Measurements from ENCODE around the gene BCL11B.

BCL11B gene

DNA sequence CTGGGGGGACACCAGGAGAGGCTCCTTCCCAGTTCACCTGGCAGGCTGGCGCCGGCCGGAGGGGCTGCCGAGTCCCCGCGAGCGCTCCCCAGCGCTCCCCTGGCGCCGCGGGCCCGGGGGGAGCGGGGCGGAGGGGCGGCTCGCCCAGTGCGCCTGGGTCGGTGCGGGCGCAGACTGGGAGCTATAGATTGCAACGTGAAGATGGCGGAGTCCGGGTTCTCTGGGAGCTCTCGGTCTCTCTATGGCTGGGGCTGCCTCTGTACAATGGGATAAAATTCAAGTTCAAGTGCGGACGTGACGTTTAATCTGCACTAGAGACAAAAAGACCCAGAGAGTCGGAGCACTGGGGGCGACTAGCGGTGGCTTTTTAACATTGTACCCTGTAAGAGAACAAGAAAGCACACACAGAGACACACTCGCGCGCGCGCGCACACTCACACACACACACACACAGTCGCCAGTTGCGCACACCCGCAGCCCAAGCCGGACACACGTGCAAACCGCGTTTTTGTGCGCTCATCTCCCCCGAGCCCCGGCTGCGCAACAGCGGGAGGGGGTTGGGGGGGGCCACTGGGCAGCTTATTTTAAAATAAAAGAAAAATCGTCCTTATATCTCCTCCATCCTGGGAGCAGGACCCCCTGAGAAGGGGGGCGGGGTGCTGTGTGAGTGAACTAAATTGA is at the start of gene BCL11B:
TSS of gene BCL11B (minus strand) at position 247 of the 681 bp plus-strand sequence. CDS start 979 bp downstream, outside the sequence.
- DNase-seq, result peak; percentile 82 to 90

DNA sequence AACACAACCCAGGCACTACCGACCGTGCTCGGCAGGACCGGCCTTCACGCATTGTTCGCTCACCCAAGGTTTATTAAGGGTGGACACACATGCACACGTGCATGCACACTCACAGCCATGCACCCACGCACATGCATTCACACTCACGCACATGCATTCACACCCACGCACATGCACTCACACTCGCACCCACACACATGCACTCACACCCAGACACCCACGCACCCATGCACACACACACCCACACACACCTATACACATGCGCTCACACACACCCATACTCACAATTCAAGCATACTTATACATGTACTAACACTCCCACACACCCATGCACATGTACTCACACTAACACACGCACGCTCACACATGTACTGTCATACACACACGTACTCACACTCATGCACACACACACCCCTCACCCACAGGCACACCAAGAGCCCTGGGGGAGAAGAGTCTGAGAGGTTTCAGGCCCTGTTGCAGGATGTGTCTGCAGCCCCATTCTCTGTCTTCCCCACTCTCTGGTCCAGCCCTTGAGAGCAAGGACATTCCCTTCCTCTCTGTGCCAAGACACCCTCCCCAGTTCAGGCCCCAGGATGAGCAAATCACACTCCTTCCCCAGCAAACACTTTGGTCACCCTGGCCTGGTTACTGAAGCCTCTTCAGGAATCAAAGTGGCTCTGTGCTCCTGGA is 49.4 kb upstream of the BCL11B start:
- DNase-seq, result no peak

DNA sequence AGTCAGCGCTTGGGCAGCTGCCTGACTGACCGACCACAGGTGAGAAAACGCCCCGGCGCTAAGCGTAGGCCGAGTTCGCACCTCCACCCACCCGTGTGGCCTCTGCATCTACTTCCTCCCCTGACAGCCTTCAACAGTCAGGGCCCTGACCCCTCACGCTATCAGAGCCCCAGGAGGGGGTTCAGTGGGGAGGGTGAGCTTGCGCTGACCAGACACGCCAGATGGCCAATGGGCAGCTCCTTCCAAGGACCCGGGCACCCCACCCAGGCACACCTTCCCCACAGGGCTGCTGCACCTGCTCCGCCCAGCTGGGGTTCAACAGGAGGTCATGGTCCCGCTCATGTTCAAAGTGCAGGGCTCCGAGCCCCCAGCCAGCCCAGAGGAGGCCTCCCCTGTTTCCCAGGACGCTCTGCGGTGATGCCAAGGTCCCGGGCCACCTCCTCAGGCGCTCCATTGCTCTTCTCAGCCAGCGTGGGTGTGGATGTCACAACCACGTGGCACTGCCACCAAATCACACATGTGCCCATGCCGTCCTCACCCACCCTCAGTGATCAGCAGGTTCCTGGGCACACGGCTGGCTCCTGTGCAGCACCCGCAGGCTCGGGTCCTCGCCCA is 48.7 kb upstream of the BCL11B start:
- no peak for DNase-seq

DNA sequence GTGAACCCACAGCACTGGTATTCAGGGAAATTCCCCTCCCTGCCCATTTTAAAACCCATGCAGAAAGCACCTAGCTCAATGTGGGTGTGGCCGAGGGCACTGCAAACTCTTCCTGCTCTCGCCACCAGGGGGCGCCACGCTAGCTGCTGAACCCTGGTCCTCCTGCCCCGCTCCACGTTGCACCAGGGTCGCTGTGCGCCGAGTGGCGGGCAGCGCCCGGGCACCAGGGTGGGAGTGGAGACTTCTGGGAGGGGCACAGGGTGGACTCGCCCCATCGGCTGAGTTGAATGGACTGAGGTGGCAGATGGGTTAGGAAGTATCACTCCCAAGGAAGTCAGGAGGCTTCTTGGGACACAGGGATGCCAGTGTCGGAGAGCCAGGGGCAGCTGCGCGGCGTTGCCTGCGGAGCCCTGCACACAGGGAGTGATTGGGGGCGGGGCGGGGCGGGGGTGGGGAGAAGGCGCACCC is 48.1 kb upstream of the BCL11B start:
- peak; percentile 61 to 69 for DNase-seq

DNA sequence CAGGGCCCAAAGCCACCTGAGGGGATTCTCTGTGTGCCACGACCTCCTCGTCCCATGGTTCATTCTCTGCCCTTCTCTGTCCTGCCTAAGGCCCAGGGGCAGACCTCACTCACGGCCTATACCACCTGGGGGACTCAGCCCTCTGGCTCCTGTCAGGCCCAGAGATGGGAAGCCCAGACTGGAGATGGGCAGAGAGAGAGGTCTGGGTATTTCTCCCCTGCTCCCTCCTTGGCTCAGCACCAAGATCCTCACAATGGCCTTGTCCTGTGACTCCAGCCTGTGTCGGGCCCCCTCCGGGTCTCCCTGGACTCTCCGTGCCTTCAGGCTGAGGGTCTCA is 46.9 kb upstream of the BCL11B start:
- no peak for DNase-seq

DNA sequence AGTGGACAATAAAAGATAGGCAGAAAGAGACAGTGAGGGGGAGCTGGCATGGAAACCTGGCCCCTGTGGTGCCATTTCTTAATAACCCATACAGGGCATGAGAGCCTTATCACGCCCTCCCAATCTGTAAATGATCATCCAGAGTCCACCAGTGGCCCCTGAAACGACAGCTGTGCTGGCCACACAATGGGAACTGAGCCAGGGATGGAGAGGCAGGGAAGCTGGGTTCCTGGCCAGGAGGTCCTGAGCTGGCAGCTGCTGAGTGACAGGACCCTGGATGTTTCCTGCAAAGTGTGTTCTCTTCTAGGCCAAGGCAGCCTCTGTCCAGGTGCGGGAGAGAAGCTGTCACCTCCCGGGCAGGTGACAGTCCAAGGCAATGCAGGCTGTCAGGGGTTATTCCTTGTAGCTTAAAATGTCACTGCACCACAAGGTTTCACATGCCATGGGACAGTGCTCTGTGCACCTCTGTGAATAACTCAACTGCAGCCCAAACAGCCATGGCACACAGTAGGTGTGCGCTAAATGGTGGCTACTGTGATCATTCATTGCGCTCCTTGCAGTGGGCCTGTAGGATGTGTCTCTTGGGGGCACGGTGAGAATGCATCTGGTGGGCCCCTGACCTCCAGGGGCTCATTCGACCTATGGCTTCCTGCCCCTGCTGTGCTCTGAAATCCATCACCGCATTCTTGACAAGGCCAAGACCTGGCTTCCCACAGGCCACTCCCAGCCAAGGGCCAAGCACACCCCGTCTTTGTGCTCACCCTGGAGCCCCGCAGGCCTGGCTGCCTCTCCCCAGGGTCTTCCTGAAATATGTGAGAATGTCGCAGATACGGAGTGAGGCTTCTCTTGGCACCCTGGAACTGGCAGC is 46.3 kb upstream of the BCL11B start:
- no peak for DNase-seq

DNA sequence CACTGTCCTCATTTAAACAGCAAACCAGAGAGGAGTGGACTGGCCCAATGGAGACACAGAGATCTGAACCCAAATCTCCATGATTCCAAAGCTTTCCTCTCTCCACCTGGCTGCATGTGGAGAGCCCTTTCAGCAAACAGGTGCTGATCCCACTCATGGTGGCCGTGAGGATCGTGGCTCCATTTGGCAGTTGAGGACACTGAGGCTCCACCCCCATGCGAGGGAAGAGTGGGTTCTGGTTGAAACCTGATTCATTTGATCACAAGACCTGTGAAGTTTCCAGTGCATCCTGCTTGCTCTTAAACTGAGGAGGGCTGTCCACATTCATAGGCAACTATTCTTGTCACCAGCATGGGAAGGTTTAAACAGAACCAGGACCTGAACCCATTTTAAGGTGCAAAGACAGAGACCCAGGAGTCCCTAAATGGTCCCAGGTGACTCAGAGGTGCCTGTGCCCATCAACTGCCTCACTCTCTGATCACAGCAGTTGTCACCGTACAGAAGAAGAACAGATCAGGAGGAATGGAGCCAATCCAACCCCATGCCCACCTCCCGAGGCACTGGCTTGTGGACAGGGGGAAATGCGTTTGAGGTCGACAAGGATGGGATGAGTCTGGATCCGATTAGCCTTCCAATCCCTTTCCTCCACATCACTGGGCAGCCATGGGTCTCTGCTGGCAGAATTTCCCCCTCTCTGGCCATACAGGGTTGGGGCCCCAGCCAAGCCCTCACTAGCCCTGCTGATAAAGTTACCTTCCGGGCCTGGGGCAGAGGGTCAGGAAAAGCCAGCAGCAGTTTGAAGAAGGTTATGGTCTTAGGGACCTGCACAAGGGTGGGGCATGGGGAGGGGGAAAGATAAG is 45.5 kb upstream of the BCL11B start:
- DNase-seq, result no peak

DNA sequence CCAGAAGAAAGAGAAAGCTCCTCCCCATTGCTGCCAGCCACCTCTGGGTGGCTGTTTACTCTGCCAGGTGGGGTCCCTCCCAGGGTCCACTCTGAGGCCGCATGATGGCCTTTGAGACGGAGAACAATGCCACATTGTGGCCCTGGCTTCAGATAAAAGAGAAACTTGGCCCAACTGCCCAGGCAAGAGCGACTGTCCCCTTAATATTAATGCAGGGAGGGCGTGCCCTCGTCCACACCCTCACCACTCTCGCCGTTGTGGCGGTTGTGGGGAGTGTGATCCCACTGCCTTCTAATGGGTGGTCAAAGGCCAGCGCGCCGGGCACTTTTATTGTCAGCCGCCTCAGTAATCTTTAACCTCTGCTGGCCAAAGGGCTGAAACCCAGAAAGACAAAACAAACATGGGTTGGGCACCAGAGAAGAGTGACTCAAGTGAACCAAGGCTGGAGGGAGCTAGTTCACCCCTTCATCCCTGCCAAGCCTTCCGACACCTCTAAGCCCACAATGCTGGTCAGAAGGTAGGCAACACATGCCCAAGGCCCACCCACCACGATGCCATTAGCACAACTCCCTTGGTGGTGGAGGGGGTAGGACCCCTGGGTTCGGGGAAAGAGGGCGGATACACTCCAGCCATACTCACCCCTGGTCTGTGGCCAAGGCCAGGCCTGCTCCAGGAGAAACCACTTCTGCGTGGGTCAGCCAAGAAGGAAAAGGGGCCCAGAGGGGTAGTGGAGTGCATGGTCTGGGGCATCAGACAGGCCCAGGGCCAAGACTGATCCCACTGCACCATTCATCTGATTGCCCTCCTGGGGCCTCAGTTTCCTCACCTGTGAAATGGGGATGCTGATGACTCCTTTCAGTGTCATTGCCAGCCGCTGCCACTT is 44.5 kb upstream of the BCL11B start:
- DNase-seq, result no peak

DNA sequence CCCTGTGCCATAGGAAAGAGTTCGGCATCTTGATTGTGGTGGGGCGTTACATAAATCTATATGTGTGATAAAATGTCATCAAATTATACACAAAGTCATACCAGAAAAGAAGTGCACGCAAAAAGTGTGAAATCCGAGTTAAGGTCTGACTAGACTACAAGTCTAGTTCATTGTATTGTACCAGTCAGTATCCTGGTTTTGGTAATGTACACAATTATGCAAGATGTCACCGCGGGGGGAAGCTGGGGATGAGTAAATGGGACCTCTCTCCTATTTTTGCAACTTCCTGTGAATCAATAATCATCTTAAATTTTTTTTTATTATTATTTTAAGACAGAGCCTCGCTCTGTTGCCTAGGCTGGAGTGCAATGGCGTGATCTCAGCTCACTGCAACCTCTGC is 43.2 kb upstream of the BCL11B start:
- DNase-seq, result no peak

DNA sequence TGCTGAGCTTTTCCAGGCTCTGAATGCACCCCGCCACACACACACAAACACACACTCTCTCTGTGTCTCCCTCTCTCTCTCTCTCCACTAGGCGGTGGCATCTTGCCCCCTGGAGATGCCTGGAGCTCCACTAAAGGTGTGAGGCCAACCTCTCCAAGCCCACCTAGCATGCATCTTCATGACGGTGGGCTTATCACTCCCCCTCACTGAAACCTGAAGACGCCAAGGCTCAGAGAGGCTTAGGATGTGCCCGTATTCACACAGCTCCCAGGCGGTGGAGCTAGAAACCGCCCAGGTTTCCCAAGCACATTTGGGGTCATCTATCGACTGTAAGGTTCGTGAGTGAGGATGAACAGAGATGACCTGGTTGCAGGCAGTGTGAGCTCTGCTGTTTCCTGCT is 42.6 kb upstream of the BCL11B start:
- no peak for DNase-seq

DNA sequence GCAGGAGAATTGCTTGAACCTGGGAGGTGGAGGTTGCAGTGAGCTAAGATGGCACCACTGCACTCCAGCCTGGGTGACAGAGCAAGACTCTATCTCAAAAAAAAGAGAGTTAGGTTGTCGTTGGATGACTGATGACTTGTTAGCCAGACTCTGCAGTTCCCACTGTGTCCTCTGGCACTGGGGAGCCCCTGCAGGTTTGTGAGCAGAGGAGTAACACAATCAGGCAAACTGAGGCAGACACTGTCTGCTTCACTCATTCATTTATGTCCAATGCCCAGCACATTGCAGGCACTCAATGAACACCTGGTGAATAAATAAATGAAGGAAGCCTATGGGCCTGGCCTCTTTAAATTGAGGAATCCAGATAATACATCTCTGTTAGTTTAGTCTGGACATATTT is 41.2 kb upstream of the BCL11B start:
- DNase-seq, result no peak

DNA sequence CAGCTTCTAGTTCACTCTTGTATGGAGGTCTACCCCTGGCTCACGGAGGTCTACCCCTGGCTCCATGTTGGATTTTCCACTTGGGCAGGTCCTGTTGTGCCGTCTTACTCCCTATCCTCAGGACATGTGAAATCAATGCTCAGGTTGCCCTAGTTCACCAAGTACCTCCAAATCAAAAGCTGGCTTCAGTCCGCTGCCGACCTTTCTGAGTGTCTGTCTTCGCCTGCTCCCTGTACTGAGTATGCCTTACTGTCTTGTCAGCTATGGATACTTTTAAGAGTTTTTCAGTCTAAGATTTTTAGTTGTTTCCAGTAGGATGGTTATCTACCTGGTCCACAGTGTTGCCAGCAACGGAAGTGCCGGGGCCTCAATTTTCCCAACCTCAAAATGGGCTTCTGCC is 40.1 kb upstream of the BCL11B start:
- DNase-seq, result no peak

DNA sequence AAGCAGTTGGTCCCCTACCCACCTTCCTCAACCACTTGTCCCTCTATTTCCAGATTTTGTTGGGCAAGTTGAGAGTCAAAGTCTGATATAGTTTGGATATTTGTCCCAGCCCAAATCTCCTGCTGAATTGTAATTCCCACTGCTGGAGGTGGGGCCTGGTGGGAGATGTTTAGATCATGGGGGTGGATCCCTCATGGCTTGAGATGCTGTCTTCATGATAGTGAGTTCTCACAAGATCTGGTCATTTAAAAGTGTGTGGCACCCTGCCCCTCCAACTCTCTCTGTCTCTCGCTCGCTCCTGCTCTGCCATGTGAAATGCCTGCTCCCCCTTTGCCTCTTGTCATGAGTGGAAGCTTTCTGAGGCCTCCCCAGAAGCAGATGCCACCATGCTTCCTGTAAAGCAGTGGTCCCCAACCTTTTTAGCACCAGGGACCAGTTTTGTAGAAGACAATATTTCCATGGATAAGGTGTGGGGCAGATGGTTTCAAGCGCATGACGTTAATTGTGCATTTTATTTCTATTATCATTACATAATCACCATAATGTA is 37.3 kb upstream of the BCL11B start:
- no peak for DNase-seq

DNA sequence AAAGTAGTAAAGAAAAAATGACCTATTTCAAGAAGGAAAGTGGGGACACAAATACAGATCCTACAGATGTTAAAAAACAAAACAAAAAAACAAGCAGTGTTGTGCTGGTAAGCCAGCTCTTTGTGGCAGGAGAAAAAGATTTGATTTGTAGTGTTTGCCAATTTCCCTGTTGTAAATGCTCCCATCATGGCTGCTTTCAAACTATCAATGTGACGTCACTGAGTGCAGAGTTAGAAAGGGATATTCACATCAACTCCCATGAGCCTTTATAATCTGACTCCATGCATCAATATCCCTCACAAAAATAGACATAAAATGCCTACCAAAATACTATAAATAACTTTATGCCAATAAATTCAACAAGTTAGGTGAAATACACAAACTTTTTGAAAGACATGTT is 32.2 kb upstream of the BCL11B start:
- DNase-seq, result no peak

DNA sequence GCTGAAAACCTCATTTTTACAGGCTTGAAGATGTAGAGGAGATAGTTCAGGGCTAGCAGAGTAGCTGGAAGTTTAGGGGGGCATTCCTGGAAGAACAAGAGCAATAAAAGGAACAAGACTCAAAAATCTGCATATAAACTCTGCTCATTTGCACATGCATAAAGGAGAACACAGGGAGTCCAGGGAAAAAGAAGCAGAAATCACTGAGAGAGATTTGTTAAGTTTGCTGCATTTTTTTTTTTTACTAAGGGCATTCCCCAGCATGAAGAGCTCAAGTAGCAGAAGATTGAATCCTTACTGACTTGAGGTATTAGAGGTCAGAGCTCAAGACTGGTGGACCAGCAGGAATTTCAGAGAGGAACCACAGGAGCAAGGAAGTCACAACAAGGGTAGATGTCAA is 28.2 kb upstream of the BCL11B start:
- DNase-seq, result no peak

DNA sequence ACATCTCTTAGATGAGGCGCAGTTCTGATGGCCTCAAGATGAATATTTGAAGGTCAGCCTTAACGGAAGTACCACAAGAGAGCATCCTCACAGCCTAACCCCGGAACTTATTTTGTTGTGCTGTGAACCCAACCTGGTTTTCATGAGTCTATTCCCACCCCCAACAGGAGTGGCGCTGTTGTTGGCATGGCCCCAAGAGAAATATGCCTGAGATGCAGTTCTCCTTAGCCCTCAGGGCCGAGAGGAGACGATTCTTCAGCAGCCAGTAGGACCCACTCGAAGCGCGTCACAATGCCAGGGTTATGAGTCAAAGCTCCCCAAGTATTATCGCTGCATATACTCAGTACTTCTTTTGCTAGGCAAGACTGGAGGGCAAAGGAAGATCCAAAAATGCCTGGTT is 24.5 kb upstream of the BCL11B start:
- DNase-seq, result no peak

DNA sequence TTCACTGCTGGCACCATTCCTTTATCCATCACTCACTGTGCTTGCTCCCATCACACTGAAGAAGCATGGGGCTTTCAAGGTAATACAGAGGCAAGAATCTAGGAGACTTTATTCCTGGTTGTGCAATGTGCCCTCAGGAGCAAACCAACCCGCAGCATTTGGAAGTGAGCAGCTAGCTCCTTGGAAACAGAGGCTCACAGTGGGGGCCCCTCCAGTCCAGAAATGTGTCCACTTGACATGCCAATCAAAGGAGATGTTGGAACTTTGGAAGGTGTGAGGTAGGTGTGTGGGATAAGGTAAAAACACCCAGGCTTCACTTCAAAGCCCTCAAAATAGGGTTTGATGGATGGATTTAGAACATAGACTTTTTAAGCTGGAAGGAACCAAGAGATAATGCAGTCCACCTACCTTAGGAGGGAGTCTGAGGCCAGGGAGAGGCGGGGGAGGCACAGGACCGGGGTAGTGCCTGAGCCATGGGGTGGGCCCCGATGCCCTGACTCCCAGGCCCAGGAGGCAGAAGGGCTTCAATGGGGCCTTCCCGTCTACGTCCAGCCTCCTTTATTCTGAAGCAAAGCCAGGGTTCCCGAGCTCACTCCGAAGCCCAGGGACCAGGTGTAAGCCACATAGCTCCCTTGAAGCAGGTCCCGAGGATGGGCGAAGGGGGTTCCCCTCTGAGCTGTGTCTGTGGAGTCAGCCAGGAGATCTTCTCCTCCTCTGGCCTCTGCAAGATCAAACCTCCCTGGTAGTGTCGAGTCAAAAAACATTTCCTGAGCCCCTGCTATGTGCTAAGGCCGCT is 17.6 kb upstream of the BCL11B start:
- DNase-seq, result no peak

DNA sequence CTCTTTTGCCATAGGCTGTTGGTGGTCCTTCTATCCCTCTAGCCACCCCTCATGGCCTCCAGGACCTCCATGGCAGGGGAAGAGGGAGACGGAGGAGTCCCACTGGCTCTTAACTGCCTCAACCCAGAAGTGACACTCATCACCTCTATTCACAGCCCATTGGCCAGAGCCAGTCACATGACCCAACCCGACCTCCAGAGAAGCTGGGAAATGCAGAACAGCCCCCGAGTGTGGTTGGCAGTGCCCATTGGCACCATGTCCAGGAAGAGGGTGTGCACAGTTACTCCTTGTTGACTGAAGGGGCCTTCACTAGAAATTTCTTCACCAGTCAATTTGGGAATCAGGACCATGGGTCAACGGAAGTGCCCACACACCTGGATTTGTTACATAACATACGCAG is 17.0 kb upstream of the BCL11B start:
- DNase-seq, result no peak

DNA sequence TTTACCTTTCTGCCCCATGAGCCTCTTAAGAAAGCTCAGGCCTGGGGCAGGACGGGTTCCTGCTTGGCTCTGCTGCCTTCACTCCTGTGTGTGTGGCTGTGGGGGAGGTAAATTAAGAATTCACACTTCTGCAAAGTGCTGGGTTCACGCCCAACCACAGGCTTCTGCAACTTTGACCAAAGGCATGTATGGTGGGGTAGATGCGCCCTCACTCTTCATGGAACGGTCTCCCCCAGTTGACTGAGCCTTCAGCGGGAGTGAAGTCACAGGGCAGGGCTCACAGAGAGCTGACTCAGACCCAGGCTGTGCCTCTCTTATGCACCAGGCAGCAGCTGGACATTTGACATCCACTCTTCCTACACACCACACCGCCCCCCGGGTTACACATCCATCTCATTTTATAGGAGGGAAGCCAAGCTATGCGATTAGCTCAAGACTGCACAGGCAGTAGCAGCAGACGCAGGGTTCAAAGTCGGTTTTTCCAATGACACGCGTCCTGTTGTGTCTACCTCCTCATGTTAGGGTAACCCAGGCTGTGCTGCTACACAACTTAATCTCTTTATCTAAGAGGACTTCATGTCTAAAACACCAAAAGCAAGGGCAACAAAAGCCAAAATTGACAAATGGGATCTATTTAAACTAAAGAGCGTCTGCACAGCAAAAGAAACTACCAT is 15.4 kb upstream of the BCL11B start:
- no peak for DNase-seq

DNA sequence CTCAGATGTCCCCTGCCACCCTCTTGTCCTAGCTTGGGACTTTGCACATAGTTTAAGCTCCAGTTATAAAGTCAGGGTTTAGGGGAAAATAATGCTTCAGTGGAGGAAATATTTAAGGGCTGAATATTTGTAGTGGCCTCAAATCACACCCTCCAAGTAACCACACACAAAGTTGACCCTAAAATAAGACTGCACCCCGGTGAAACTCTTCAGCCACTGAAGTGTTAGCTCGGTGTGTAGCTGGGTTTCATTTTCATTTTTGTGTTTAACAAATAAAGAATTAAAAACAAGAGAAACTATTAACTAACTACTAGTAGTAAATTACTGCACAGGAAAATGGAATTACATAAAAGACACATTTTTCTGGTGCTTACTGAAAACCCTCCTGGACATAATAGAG is 14.8 kb upstream of the BCL11B start:
- DNase-seq, result no peak
